ENCODE data around the gene SIPA1L3.

GRCh38 chr19:37926255-37926654 is 19.2 kb downstream of the SIPA1L3 start:
- TF ChIP-seq CTCF (IDR thresholded peaks at IDR 0.05) (no peak), CHD2 (IDR thresholded peaks at IDR 0.05; ENCODE audit: low read length, partially characterized antibody) (no peak), TAF1 (IDR thresholded peaks at IDR 0.05; ENCODE audit: borderline replicate concordance, low read depth, low read length) (no peak), FOXJ3 (CRISPR knock-in tag; IDR thresholded peaks at IDR 0.05) (no peak), EP300 (IDR thresholded peaks at IDR 0.05; ENCODE audit: borderline replicate concordance in 1 of 2, low read depth in 1 of 2, low read length in 1 of 2) (no peak), USF1 (IDR thresholded peaks at IDR 0.05; ENCODE audit: borderline replicate concordance, low read depth) (no peak)

Measured in SK-N-SH (cell line).